Lower lobe of right lung (tissue), 2 donors: ENCODE results near the gene LHPP. TPM values are rescaled to one million over a fixed set of nuclear protein-coding genes. Genes with fewer than 3 reads are reported as not detected.

Source experiments
- ATAC-seq, 2 donors: fragments of 200-7000 bp; cut with Tn5 transposase; one replicate each; pipeline ENCODE4 v1.9.1; 2020 to 2022; ENCODE audit warnings: mild to moderate bottlenecking in 2 of 2, moderate library complexity in 2 of 2
- DNase-seq: peaks from one replicate; pipeline ENCODE4 v3.0.0-alpha.2; 2020
- H3K27ac ChIP-seq: fragments of 200-600 bp; one replicate; pipeline ENCODE4 v1.8.0; 2022
- H3K27me3 ChIP-seq: fragments of 200-600 bp; one replicate; pipeline ENCODE4 v1.8.0; 2022; ENCODE audit warnings: low read depth
- H3K36me3 ChIP-seq: fragments of 200-600 bp; one replicate; pipeline ENCODE4 v1.8.0; 2022; ENCODE audit warnings: mild to moderate bottlenecking
- H3K4me1 ChIP-seq: fragments of 200-600 bp; one replicate; pipeline ENCODE4 v1.8.0; 2022
- H3K4me3 ChIP-seq: fragments of 200-600 bp; one replicate; pipeline ENCODE4 v1.8.0; 2022; ENCODE audit warnings: mild to moderate bottlenecking
- H3K9me3 ChIP-seq: fragments of 200-600 bp; one replicate; pipeline ENCODE4 v1.8.0; 2022
- intact Hi-C: fragments of 100-400 bp; cut with DNase I; formaldehyde crosslinking; loops from one replicate; pipeline ENCODE4 v1.11.0; 2022
- total RNA-seq: library from RNA; stranded (reverse); fragmentation: NEBNext Ultra II Directional; extraction: Animal tissue kit (Norgen Biotek cat#: 25700); gene quantifications from one replicate; pipeline ENCODE4 v1.2.1, GENCODE V29; 2021
- TF ChIP-seq, protein P1 (sequence below): fragments of 200-600 bp; IDR thresholded peaks from one replicate; pipeline ENCODE4 v1.8.0; 2022; ENCODE audit warnings: antibody characterized with exemption, mild to moderate bottlenecking
- donor health status: DM: no; HTN: yes; CAD: no; lungs with severe emphysema.

LHPP gene
- total RNA-seq, 1 donor from 2014 or later: 17.8 TPM

DNA sequence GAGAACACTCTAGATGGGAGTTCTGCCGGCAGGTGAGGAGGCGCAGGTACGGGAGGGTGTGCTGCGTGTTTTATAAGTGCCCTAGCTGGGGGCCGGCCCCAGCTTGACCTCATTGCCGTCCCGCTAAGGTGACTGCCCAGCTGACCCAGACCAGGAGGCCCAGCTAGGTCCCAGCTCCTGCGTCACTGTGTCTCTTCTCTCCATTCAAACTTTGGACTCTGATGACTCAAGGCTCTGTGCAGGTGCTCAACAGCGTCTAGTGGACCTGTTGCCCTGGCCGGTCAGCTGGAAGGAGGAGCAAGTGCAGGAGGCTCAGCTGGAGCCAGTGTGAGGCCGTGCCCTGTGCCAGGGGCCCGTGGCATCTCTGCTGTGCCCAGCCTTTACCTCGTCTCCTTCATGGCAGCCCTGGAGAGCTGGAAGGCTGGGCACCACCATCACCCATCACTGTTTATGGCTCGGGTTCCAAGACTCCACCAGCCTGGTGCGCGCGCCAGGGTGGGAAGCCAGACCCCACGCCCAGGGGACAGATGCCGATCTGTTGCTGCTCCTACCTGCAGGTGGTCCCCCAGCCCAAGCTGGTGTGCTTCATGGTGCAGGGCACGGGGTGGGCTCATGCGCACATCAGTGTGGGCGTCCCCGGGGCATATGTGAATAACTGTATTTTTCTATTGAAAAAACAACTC, 14.6 kb downstream of the LHPP start:
- H3K9me3 ChIP-seq: no peaks in the 10 kb centered on the region
- DNase-seq (no peak), ATAC-seq (peak; percentile 29 to 51)
- H3K36me3 ChIP-seq: no peaks in the 10 kb centered on the region
- no peaks in the 10 kb centered on the region for H3K4me1 ChIP-seq
- no peak overlapping the region for H3K27ac ChIP-seq
- no peak overlapping the region for H3K4me3 ChIP-seq
- intact Hi-C loops: no loop called here
- TF ChIP-seq, protein P1, sequence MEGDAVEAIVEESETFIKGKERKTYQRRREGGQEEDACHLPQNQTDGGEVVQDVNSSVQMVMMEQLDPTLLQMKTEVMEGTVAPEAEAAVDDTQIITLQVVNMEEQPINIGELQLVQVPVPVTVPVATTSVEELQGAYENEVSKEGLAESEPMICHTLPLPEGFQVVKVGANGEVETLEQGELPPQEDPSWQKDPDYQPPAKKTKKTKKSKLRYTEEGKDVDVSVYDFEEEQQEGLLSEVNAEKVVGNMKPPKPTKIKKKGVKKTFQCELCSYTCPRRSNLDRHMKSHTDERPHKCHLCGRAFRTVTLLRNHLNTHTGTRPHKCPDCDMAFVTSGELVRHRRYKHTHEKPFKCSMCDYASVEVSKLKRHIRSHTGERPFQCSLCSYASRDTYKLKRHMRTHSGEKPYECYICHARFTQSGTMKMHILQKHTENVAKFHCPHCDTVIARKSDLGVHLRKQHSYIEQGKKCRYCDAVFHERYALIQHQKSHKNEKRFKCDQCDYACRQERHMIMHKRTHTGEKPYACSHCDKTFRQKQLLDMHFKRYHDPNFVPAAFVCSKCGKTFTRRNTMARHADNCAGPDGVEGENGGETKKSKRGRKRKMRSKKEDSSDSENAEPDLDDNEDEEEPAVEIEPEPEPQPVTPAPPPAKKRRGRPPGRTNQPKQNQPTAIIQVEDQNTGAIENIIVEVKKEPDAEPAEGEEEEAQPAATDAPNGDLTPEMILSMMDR: no peak
- H3K27me3 ChIP-seq: no peaks in the 10 kb centered on the region

- Histone ChIP-seq H3K4me1 (no peaks in the 10 kb centered on the region), H3K27ac (no peak overlapping the region), H3K36me3 (no peaks in the 10 kb centered on the region), H3K4me3 (no peak overlapping the region), H3K27me3 (no peaks in the 10 kb centered on the region), H3K9me3 (no peaks in the 10 kb centered on the region)
- TF ChIP-seq, protein P1: no peak
- intact Hi-C loops: no loop called here
- ATAC-seq: no peak
- DNase-seq: no peak
Measured at GRCh38 chr10:124477614-124478363, 16.2 kb downstream of the LHPP start.

DNA sequence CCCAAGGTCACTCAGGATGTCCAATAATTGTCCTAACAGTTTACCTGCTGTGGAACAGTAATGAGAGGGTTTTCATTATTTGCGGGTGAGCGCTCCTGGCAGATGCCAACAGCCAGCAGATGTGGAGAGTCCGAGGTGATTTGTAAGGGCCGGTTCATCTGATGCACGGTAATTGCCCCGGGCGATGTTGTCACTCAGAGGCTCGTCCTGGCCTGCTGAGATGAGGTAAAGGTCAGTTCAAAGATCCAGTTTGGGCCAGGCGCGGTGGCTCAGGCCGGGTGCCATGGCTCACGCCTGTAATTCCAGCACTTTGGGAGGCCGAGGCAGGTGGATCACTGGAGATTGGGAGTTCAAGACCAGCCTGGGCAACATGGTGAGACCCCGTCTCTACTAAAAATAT, 16.9 kb downstream of the LHPP start:
- Histone ChIP-seq H3K9me3 (no peaks in the 10 kb centered on the region), H3K27me3 (no peaks in the 10 kb centered on the region), H3K4me1 (no peaks in the 10 kb centered on the region), H3K4me3 (no peak overlapping the region), H3K27ac (no peak overlapping the region), H3K36me3 (no peaks in the 10 kb centered on the region)
- TF ChIP-seq, protein P1: no peak
- ATAC-seq (no peak), DNase-seq (no peak)
- intact Hi-C loops: no loop called here

DNA sequence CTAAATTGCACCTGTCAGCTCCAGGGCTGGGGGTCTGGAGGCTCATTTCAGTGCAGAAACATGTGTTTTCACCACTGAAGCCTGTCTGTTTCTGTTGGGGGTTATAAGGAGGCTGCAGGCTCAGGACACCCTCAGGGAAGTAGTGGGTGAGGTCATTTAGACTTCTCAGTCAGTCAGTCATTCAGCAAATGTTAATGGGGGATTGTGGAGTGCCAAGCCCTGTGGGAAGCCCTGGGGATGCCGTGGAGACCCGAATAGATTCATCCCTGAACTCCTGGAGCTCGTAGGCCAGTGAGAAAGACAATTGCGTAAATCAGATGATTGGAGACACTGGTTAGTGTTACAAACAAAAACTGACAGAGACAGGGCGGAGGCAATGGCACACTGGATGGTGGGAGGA, 19.2 kb downstream of the LHPP start:
- ATAC-seq (no peak), DNase-seq (no peak)
- no peak overlapping the region for H3K4me3 ChIP-seq
- H3K27me3 ChIP-seq: no peaks in the 10 kb centered on the region
- H3K36me3 ChIP-seq: no peaks in the 10 kb centered on the region
- TF ChIP-seq, protein P1: no peak
- no peak overlapping the region for H3K27ac ChIP-seq
- H3K9me3 ChIP-seq: no peaks in the 10 kb centered on the region
- no peaks in the 10 kb centered on the region for H3K4me1 ChIP-seq
- intact Hi-C loops: no loop called here

- TF ChIP-seq, protein P1: no peak
- Histone ChIP-seq H3K9me3 (no peaks in the 10 kb centered on the region), H3K4me1 (no peaks in the 10 kb centered on the region), H3K27ac (no peak overlapping the region), H3K36me3 (no peaks in the 10 kb centered on the region), H3K4me3 (no peak overlapping the region), H3K27me3 (no peaks in the 10 kb centered on the region)
- intact Hi-C loops: no loop called here
- DNase-seq: no peak
- ATAC-seq: no peak
Measured at GRCh38 chr10:124481717-124482116, 20.1 kb downstream of the LHPP start.
